Measurements from ENCODE around the gene OR6S1.

GRCh38 chr14:20652996-20653975 is 11.8 kb upstream of the OR6S1 start:
- TF ChIP-seq CTCF (IDR thresholded peaks at IDR 0.05) (no peak), POLR2A (IDR thresholded peaks at IDR 0.05) (no peak), POLR2AphosphoS5 (IDR thresholded peaks at IDR 0.05) (no peak)
